Endometrium (tissue), 2 donors: ENCODE data around the gene AMOTL2.

ENCODE experiments used
- FAIRE-seq: peaks from 2 replicates; lab custom pipeline; 2012; peaks lifted over from hg19 to GRCh38; lab: Jason Lieb, UNC
- donor health status: control.
- donor health status: control.

The AMOTL2 gene

GRCh38 chr3:134314588-134315285 lies 59.5 kb downstream of the AMOTL2 start:
- no peak for FAIRE-seq

GRCh38 chr3:134313847-134314587 lies 60.2 kb downstream of the AMOTL2 start:
- no peak for FAIRE-seq

- FAIRE-seq = no peak
These were observed 61.1 kb downstream of the AMOTL2 start for GRCh38 chr3:134312873-134313846.

- no peak for FAIRE-seq
These were observed 62.0 kb downstream of the AMOTL2 start for GRCh38 chr3:134312072-134312872.

GRCh38 chr3:134311693-134312071 lies 62.6 kb downstream of the AMOTL2 start:
- no peak for FAIRE-seq

- no peak for FAIRE-seq
These were observed 63.0 kb downstream of the AMOTL2 start for GRCh38 chr3:134311265-134311664.

GRCh38 chr3:134309987-134310700 lies 64.1 kb downstream of the AMOTL2 start:
- no peak for FAIRE-seq

- FAIRE-seq = peak; percentile 33
These were observed 65.8 kb downstream of the AMOTL2 start for GRCh38 chr3:134308350-134308891.

GRCh38 chr3:134307425-134307824 lies 66.8 kb downstream of the AMOTL2 start:
- no peak for FAIRE-seq

GRCh38 chr3:134306320-134306719 lies 67.9 kb downstream of the AMOTL2 start:
- no peak for FAIRE-seq
